H1 (cell line): ENCODE results near the gene KCNA2.

Experiments
- ATF2 ChIP-seq: IDR thresholded peaks from 2 replicates; pipeline ENCODE4 v1.6.1; 2012; ENCODE audit warnings: low read length, inconsistent platforms
- E2F6 ChIP-seq: IDR thresholded peaks from 2 replicates; pipeline ENCODE4 v1.6.1; 2012; ENCODE audit warnings: inconsistent platforms
- EGR1 ChIP-seq: IDR thresholded peaks from 2 replicates; pipeline ENCODE4 v1.6.1; 2011; ENCODE audit warnings: low read depth, low read length, borderline replicate concordance
- EZH2 ChIP-seq: fragments of 200-600 bp; sonication (generic); IDR thresholded peaks from 2 replicates; pipeline ENCODE4 v1.7.1; 2012; ENCODE audit warnings: low read depth, mild to moderate bottlenecking, moderate library complexity, low read length, inconsistent platforms; ENCODE audit not compliant: severe bottlenecking
- GABPA ChIP-seq: IDR thresholded peaks from 2 replicates; pipeline ENCODE4 v1.6.1; 2011; ENCODE audit warnings: mild to moderate bottlenecking, low read length, moderate library complexity, borderline replicate concordance; ENCODE audit not compliant: insufficient read depth
- JUN ChIP-seq: IDR thresholded peaks from 2 replicates; pipeline ENCODE4 v1.6.1; 2011; ENCODE audit warnings: low read depth, mild to moderate bottlenecking, improper control_type of control experiment, low read length
- MAFK ChIP-seq: IDR thresholded peaks from 2 replicates; pipeline ENCODE4 v1.6.1; 2012; ENCODE audit warnings: low read depth, mild to moderate bottlenecking, improper control_type of control experiment, low read length
- POLR2A ChIP-seq, 2 experiments: IDR thresholded peaks; 1 replicate in 1 of 2; 2 replicates in 1 of 2; pipeline ENCODE4 v1.6.1; 2011; ENCODE audit warnings: low read depth in 2 of 2, low read length in 2 of 2, mild to moderate bottlenecking in 2 of 2; ENCODE audit errors: control extremely low read depth in 1 of 2
- RAD21 ChIP-seq, 2 experiments: IDR thresholded peaks in 1 of 2; conservative IDR thresholded peaks in 1 of 2; 2 replicates each; pipeline ENCODE4 v1.6.1; 2011; ENCODE audit warnings: low read depth in 2 of 2, low read length in 2 of 2, improper control_type of control experiment in 1 of 2, inconsistent platforms in 1 of 2, mild to moderate bottlenecking in 1 of 2, moderate library complexity in 1 of 2
- RFX5 ChIP-seq: IDR thresholded peaks from 2 replicates; pipeline ENCODE4 v1.6.1; 2011; ENCODE audit warnings: low read depth, low read length, improper control_type of control experiment, borderline replicate concordance
- SUZ12 ChIP-seq: fragments of 200-600 bp; sonication (generic); IDR thresholded peaks from 2 replicates; pipeline ENCODE4 v1.6.1; 2012; ENCODE audit warnings: mild to moderate bottlenecking, inconsistent platforms, low read length, moderate library complexity, mixed read lengths
- YY1 ChIP-seq: IDR thresholded peaks from 2 replicates; pipeline ENCODE4 v1.6.1; 2011; ENCODE audit warnings: low read depth, mild to moderate bottlenecking, low read length
- TF ChIP-seq, protein P1 (sequence below), 3 experiments: IDR thresholded peaks; 1 replicate in 2 of 3; 2 replicates in 1 of 3; pipeline versions ENCODE4 v1.5.1 to v1.6.1; 2011; ENCODE audit warnings: low read length in 3 of 3, mild to moderate bottlenecking in 3 of 3, inconsistent platforms in 2 of 3, low read depth in 1 of 3, moderate library complexity in 1 of 3; ENCODE audit not compliant: insufficient read depth in 1 of 3; ENCODE audit errors: control extremely low read depth in 1 of 3

DNA sequence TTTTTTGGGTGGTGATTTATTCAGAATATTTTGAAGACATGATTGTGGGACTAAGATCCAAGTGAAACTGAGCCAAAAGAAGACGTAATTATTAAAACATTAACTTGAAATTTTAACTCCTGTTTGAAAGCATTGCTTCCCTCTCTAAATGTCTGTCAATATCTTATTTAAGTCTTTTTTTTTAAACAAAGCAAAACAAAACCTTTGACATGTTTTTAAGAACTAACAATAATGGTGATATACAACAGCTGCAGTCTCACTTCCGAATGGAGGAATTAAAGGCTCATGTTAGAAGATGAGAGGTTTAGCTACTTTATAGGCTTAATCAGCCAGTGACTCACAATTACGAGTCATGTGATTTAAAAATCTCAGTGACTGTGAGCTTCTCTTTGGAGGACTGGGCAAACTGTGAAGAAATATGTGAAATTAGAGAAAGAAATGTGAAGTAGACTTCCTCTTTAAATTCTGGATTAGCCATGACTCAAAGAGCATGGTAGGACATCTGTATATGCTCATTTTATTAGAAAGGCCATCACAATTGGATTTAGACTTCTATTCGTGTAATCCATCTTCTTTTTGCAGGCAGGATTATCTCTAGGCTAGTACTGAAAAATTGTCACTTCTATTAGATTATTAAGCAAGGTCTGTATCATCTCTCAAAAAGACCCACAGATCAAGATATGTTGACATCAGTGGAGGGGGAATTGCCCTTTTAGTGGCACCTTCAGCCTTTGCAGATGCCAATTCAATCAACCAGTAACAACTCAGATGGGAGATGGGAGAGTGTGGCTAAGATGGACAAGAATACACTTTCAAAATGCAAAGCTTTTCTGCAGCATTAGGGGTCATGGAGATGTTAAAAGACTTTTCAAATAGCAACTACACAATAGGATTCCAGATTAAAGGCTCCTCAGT, 39.9 kb upstream of the KCNA2 start:
- no peak for TF ChIP-seq RAD21 (IDR thresholded peaks at IDR 0.05 in 1 of 2, conservative IDR thresholded peaks at IDR 0.05 in 1 of 2; ENCODE audit: low read depth in 2 of 2, low read length in 2 of 2)
- TF ChIP-seq, protein P1, sequence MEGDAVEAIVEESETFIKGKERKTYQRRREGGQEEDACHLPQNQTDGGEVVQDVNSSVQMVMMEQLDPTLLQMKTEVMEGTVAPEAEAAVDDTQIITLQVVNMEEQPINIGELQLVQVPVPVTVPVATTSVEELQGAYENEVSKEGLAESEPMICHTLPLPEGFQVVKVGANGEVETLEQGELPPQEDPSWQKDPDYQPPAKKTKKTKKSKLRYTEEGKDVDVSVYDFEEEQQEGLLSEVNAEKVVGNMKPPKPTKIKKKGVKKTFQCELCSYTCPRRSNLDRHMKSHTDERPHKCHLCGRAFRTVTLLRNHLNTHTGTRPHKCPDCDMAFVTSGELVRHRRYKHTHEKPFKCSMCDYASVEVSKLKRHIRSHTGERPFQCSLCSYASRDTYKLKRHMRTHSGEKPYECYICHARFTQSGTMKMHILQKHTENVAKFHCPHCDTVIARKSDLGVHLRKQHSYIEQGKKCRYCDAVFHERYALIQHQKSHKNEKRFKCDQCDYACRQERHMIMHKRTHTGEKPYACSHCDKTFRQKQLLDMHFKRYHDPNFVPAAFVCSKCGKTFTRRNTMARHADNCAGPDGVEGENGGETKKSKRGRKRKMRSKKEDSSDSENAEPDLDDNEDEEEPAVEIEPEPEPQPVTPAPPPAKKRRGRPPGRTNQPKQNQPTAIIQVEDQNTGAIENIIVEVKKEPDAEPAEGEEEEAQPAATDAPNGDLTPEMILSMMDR (IDR thresholded peaks at IDR 0.05; ENCODE audit: control extremely low read depth in 1 of 3, insufficient read depth in 1 of 3, low read depth in 1 of 3, low read length in 3 of 3) = no peak
- TF ChIP-seq ATF2 = no peak
- TF ChIP-seq POLR2A (IDR thresholded peaks at IDR 0.05; ENCODE audit: control extremely low read depth in 1 of 2, low read depth in 2 of 2, low read length in 2 of 2) = no peak
- no peak for TF ChIP-seq RFX5
- no peak for TF ChIP-seq YY1
- no peak for TF ChIP-seq MAFK
- TF ChIP-seq JUN = no peak
- no peak for TF ChIP-seq SUZ12
- TF ChIP-seq GABPA = no peak
- TF ChIP-seq EZH2 = no peak
- TF ChIP-seq EGR1 = no peak
- no peak for TF ChIP-seq E2F6
